Jurkat, Clone E6-1 (cell line): ENCODE results near the gene TRIM38.
"Not testable (repeated sequence)": the region's sequence is repeated elsewhere in the genome, so short reads cannot be mapped to it uniquely, and the experiment has no call there.

Experiments used
- DNase-seq: peaks from one replicate; pipeline ENCODE4 v3.0.0-alpha.2; 2011; ENCODE audit warnings: low read depth, low spot score
- H3K4me3 ChIP-seq: 2 replicates; pipeline ENCODE4 v1.5.1; 2011; ENCODE audit warnings: mild to moderate bottlenecking, low read length, control low read depth, moderate library complexity

Gene TRIM38

DNA sequence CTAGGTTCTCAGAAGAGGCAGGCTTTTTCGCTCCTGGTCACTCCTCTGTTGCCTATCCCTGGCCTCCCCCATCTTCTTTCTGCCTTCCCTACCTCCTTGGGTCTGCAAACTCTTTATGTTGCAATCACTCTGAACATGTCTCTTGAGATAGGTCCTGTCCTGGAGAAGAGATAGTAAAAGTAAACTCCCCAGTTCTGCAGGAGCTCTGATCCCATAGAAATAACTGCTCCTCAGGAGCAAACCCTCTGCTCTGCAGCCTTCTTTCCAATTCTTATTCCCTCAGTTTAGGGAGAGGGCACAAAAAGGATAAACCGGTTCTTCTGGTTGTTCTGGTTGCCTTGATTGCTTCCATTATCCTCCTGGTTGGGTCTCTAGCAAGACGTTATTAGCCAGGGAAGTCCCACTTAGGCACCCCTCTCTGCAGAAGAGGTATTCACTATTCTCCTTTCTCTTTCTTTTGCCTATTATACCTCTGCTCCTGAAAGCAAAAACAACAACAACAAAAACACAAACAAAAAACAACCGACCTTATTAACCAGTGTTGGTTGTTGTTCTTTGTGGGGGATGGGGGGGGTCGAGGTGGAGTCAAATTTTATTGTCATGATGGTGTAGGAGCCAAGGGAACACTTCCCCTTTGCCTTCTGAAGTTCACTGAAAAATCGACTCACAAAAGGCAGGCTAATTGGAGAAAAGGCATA, 973 bp downstream of the TRIM38 start:
- DNase-seq, result no peak
- H3K4me3 ChIP-seq, result peak overlapping the region; percentile 84

DNA sequence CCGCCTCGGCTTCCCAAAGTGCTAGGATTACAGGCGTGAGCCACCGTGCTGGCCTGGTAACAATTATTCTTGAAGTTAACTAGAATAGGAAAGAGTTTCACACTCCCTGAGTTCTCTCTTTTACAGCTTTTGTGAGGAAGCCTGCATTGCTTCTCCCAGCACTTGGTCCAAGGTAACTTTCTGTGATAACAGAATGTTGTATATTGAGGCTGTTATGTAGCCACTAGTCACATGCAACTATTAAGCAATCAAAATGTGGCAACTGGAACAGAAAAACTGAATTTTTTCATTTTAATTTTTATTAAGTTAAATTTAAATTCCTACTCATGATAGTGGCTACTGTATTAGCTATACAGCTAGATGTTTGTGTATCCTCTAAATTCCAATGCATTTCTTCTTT, 2.5 kb downstream of the TRIM38 start:
- no peak overlapping the region for H3K4me3 ChIP-seq
- no peak for DNase-seq

- H3K4me3 ChIP-seq, result no peak overlapping the region
Observed at GRCh38 chr6:25966711-25967110, 4.1 kb downstream of the TRIM38 start.

GRCh38 chr6:25968769-25969168, 6.2 kb downstream of the TRIM38 start:
- DNase-seq, result no peak

More at GRCh38 chr6:25966711-25967110, 4.1 kb downstream of the TRIM38 start:
- no peak for DNase-seq

DNA sequence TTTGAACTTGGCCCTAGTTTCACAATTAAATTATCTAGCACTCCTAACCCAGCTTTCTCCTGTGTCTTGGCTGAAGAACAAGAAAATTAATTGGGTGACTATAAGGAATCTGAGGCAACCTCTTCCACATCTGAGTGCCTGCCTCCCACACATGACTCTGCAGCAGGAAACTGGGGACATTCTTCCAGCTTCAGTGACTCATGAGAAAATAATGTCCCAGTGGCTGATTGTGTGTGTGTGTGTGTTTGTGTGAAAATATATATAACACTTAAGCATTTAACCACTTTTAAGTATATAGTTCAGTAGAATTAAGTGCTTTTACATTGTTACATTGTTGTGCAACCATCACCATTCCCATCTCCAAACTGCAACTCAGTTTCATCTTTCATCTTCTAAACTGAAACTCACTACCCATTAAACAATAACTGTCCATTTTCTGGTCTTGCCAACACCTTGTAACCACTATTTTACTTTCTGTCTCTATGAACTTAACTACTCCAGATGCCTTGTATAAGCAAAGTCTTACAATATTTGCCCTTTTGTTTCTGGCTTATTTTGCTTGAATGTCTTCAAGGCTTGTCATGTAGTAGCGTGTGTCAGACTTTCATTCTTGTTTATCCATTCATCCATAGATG, 8.7 kb downstream of the TRIM38 start:
- no peak overlapping the region for H3K4me3 ChIP-seq
- DNase-seq, result no peak

More at GRCh38 chr6:25968769-25969168, 6.2 kb downstream of the TRIM38 start:
- H3K4me3 ChIP-seq, result no peak overlapping the region

- H3K4me3 ChIP-seq, result no peak overlapping the region
- DNase-seq, result no peak
Observed at GRCh38 chr6:25972128-25972527, 9.5 kb downstream of the TRIM38 start.

DNA sequence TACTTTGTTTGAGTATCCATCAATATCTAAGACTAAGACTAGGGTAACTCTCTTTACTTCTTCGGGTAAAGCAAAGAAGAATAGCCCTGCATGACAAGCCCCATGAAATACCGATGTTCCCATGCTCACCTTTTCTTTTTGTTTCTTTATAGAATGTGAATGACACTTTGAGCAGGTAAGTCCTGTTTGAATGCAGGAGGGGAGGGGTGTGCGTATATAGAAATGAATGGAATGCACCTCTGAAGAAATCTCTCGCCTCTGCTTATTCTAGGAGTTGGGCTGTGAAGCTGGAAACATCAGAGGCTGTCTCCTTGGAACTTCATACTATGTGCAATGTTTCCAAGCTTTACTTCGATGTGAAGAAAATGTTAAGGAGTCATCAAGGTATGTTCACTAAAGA, 10.3 kb downstream of the TRIM38 start:
- DNase-seq, result no peak
- no peak overlapping the region for H3K4me3 ChIP-seq

GRCh38 chr6:25973923-25974555, 11.4 kb downstream of the TRIM38 start:
- DNase-seq, result no peak
- H3K4me3 ChIP-seq, result no peak overlapping the region

DNA sequence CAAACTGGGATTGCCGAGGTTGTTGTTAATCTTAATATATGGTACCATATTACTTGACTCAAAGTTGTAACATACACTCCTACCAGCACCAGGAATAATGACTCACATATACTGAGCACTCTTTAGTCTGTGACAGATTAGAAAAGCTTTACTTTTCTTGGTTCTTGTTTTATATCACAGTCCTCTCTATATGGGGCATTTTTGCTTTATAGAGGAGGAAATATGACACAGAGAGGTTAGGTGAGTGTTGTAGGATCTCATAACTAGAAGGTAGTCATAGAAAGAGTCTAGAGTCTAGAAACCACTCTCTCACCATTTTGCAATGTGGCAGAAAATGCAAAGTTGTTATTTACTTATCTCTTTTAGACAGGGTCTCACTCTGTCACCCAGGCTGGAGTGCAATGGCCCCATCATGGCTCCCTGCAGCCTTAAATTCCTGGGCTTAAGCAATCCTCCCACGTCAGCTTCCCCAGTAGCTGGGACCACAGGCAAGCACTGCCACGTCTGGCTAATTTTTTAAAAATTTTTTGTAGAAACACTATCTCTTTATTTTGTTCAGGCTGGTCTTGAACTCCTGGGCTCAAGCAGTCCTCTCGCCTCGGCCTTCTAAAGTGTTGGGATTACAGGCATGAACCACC, 13.4 kb downstream of the TRIM38 start:
- H3K4me3 ChIP-seq, result no peak overlapping the region
- DNase-seq, result no peak

- DNase-seq, result no peak
- H3K4me3 ChIP-seq, result no peak overlapping the region
Observed at GRCh38 chr6:25980935-25981334, 18.3 kb downstream of the TRIM38 start.

DNA sequence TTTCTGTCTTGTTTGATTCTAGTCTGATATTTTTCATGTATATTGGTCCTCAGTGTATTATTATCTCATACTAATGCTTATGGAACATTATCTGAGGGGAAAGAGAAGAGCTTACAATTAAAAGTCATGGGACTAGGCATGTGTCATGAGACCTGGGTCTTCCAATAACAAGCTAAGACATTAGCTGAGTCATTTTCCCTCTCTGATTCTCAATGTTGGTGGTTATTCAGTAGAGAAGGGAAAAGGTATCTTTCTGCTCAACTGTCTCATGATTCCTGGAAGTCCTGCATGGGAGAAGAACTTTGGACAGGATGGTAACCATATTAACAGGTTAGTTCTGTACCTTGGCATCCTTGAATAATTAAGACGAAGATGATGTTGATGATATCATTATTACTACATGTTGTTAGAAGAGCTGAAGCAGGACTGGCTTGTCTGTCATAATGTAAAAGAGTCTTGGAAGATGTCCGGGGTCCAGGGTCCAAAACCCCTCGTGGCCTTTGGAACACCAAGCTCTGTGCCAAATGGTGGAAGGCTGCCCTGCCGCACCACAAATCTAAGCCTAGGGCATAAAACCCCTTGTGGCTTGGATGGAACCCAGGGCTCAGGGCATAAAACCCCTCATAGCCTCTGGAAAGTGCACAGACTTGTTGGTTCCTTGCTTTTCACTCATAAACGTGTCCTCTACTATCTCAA, 19.1 kb downstream of the TRIM38 start:
- no peak for DNase-seq
- no peak overlapping the region for H3K4me3 ChIP-seq

- DNase-seq, result no peak
- H3K4me3 ChIP-seq, result no peak overlapping the region
Observed at GRCh38 chr6:25984265-25984664, 21.7 kb downstream of the TRIM38 start.

DNA sequence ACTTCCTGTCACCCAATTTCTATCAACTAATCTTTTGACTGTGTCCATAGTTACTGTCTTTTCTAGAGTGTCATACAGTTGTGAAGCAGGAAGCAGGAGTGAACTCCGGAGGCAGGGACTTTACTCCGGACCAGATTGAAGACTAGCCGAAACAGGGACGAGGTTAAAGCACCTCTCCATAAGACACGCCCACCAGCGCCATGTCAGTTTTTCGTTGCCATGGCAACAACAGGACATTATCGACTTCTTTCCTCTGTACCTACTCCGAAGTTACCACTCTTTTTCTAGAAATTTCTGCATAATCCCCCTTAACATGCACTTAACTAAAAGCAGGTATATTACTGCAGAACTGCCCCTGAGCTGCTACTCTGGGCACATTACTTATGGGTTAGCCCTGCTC, 25.2 kb downstream of the TRIM38 start:
- no peak overlapping the region for H3K4me3 ChIP-seq
- no peak for DNase-seq

- DNase-seq, result no peak
- no peak overlapping the region for H3K4me3 ChIP-seq
Observed at GRCh38 chr6:25990172-25990873, 27.7 kb downstream of the TRIM38 start.

DNA sequence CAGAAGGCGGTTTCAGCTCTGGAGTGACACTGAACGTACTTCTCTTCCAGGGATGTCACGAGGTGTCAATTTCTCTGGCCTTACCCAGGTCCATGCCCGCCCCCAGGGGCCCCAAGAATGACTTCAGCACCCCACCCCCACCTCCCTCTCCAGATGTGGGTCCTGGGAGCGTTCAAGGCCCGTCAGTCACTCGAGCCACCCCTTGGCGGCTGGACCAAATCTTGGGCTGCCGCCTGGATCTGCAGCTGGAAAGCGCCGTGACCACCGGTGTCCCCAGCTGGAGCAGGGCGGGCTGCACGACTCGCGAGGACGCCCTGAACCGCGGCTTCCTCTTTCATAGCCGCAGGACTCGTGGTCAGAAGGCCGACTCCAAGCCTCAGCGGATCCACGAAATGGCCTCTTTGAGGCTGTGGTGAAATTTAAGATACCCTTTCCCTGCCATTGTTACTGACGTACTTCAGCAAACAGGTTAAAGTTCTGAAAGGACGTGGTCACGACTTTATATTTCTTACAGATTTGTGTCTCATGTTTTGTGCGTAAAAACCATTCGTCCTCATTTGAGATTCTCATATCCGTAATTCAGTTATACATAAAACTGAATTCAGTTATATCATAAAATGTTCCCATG, 29.3 kb downstream of the TRIM38 start:
- H3K4me3 ChIP-seq, result peak overlapping the region; percentile 67
- DNase-seq, result peak; percentile 12

GRCh38 chr6:25992413-25993340, 30.1 kb downstream of the TRIM38 start:
- H3K4me3 ChIP-seq, result peak overlapping the region; percentile 67
- peak; percentile 70 for DNase-seq

DNA sequence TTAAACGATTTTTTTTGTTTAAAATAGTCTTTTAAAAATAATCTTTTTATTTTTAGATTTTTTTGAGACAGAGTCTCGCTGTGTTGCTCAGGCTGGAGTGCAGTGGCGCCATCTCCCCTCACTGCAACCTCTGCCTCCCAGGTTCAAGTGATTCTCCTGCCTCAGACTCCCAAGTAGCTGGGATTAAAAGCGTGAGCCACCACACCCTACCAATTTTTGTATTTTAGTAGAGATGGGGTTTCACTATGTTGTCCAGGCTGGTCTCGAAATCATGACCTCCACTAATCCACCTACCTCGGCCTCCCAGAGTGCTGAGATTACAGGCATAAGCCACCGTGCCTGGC, 30.7 kb downstream of the TRIM38 start:
- DNase-seq, result not testable (repeated sequence)
- H3K4me3 ChIP-seq, result peak overlapping the region; percentile 67; the same call in 1 of the 2 replicates
